CD4-positive, CD25-positive, alpha-beta regulatory T cell (primary cell): ENCODE data around the gene METTL22. TPM values are rescaled to one million over a fixed set of nuclear protein-coding genes. Genes with fewer than 3 reads are reported as not detected.

Experiments
- ATAC-seq, 2 donors: fragments of 150-1000 bp; cut with Tn5 transposase; one replicate each; pipeline ENCODE4 v1.10.0; 2021; ENCODE audit warnings: low read depth in 2 of 2, moderate number of reproducible peaks in 2 of 2, moderate library complexity in 1 of 2
- DNase-seq, 3 donors: peaks; one replicate each; pipeline versions ENCODE4 v3.0.0 to v3.0.0-alpha.2; 2012 to 2022; ENCODE audit warnings: mixed read lengths in 1 of 3
- H3K27ac ChIP-seq: one replicate; pipeline ENCODE4 v1.7.0; 2013; ENCODE audit warnings: mild to moderate bottlenecking, low read length; ENCODE audit not compliant: insufficient read depth, poor library complexity, severe bottlenecking
- H3K27me3 ChIP-seq: one replicate; pipeline ENCODE4 v1.7.0; 2013; ENCODE audit warnings: low read length; ENCODE audit not compliant: control insufficient read depth, insufficient read depth
- H3K36me3 ChIP-seq: one replicate; pipeline ENCODE4 v1.7.0; 2013; ENCODE audit warnings: mild to moderate bottlenecking, low read length, moderate library complexity; ENCODE audit not compliant: control insufficient read depth, insufficient read depth
- H3K4me1 ChIP-seq: 2 replicates; pipeline ENCODE4 v1.7.0; 2013; ENCODE audit warnings: mild to moderate bottlenecking, low read length; ENCODE audit not compliant: insufficient read depth, control insufficient read depth, poor library complexity, severe bottlenecking
- H3K4me3 ChIP-seq: one replicate; pipeline ENCODE4 v1.7.0; 2013; ENCODE audit warnings: low read depth, mild to moderate bottlenecking, low read length, moderate library complexity
- H3K9me3 ChIP-seq, 2 experiments: 1 replicate in 1 of 2; 2 replicates in 1 of 2; pipeline ENCODE4 v1.7.0; 2013; ENCODE audit warnings: low read length in 2 of 2, mild to moderate bottlenecking in 1 of 2, moderate library complexity in 1 of 2; ENCODE audit not compliant: control insufficient read depth in 2 of 2
- H3K27ac Mint-ChIP-seq, 3 donors: one replicate each; pipeline ENCODE4 v1.8.0; 2020 to 2022; ENCODE audit warnings: mild to moderate bottlenecking in 3 of 3, mixed read lengths in 3 of 3, moderate library complexity in 2 of 3
- H3K27me3 Mint-ChIP-seq: one replicate; pipeline ENCODE4 v1.8.0; 2022; ENCODE audit warnings: mild to moderate bottlenecking, mixed read lengths
- H3K36me3 Mint-ChIP-seq: one replicate; pipeline ENCODE4 v1.8.0; 2020; ENCODE audit warnings: mixed read lengths
- H3K4me1 Mint-ChIP-seq, 4 donors: one replicate each; pipeline ENCODE4 v1.8.0; 2020 to 2022; ENCODE audit warnings: mixed read lengths in 4 of 4, mild to moderate bottlenecking in 1 of 4
- H3K4me3 Mint-ChIP-seq, 4 donors: one replicate each; pipeline ENCODE4 v1.8.0; 2020 to 2022; ENCODE audit warnings: mild to moderate bottlenecking in 4 of 4, mixed read lengths in 4 of 4, moderate library complexity in 3 of 4
- H3K9me3 Mint-ChIP-seq, 7 donors: one replicate each; pipeline ENCODE4 v1.8.0; 2020 to 2022; ENCODE audit warnings: mixed read lengths in 7 of 7, mild to moderate bottlenecking in 3 of 7, moderate library complexity in 2 of 7
- polyA plus RNA-seq, 4 donors: library from polyadenylated mRNA; unstranded; fragments of 300-500 nt; fragmentation: Illumina TruSeq; gene quantifications; one replicate each; pipeline ENCODE4 v1.2.3, GENCODE V29; 2021
- total RNA-seq: library from RNA; stranded (reverse); gene quantifications from one replicate; pipeline ENCODE4 v1.2.3, GENCODE V29; 2022

The METTL22 gene
- total and polyA plus RNA-seq, 5 donors from 2014 or later, result 7.6 to 27.1 (median 8.2) TPM

DNA sequence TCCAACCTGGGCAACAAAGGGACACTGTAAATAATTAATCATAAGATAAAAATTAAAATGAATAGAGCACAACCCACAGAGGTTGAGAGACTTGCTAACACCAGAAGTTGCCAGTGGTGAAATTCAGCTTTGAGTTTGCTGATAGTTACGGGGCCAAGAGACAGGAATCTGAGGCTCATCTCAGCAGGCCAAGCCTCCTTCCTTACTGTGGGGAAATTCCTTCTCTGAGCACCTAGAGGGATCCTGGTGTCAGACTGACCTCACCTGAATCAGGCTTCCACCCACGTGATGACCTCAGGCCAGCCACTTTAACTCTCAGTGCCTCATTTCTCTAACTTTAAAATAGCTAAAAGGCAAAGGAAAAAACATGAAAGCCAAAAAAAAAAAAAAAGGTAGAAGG, 57.7 kb downstream of the METTL22 start:
- Histone ChIP-seq H3K4me1 (peaks cover 13% of the 10 kb centered on the region), H3K27me3 (no peaks in the 10 kb centered on the region), H3K27ac (no peak overlapping the region), H3K9me3 (peaks cover 0 to 6% of the 10 kb centered on the region in 2 experiments), H3K36me3 (no peaks in the 10 kb centered on the region), H3K4me3 (no peak overlapping the region)
- Mint-ChIP-seq H3K36me3 (peaks cover 24% of the 10 kb centered on the region), H3K27me3 (no peaks in the 10 kb centered on the region), H3K9me3 (peaks cover 2 to 9% (median 4%) of the 10 kb centered on the region in 7 donors), H3K4me3 (no peak overlapping the region), H3K27ac (no peak overlapping the region), H3K4me1 (peaks cover 5 to 25% (median 19%) of the 10 kb centered on the region in 4 donors)
- ATAC-seq, result no peak
- no peak for DNase-seq

DNA sequence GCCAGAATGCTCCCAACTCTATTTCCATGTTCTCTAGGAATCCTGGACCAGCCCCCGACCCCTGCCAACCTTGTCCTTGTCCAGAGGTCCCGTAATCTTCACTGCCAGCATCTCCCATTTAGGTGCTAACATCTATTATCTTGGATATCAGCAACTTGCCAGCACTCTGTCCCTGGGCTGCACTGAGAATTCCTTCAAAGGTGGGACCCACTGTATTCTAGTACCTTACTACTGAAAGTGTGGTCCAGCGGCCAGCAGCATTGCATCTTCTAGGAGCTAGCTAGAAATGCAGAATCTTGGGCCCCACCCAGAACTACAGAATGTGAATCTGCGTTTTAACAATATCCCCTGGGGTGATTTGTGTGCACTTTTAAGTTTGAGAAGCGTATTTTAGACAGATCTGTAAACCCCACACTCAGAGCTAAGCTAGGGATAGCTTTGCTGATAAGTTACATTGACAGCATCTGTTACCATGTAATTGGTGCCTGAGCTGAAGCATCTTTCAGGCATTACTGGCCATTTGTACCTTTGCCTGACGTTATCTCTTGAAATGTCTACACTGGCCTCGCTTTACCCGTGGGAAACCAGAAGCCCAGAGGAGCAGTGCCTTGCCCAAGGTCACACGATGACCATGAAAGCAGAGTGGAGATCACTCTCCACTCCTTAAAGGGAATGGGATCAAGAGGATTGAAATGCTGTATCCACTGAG, 61.2 kb downstream of the METTL22 start:
- no peak for DNase-seq
- H3K36me3 Mint-ChIP-seq, result peaks cover 35% of the 10 kb centered on the region
- H3K4me1 ChIP-seq, result no peaks in the 10 kb centered on the region
- H3K36me3 ChIP-seq, result no peaks in the 10 kb centered on the region
- H3K27ac ChIP-seq, result no peak overlapping the region
- no peak overlapping the region for H3K4me3 Mint-ChIP-seq
- H3K27me3 Mint-ChIP-seq, result no peaks in the 10 kb centered on the region
- ATAC-seq, result no peak
- H3K4me3 ChIP-seq, result no peak overlapping the region
- H3K27ac Mint-ChIP-seq, result peak overlapping the region in 1 of 3 donors; percentile 14
- H3K9me3 ChIP-seq, result peaks cover 0 to 6% of the 10 kb centered on the region in 2 experiments
- H3K4me1 Mint-ChIP-seq, result peaks cover 4 to 17% (median 9%) of the 10 kb centered on the region in 4 donors
- no peaks in the 10 kb centered on the region for H3K27me3 ChIP-seq
- H3K9me3 Mint-ChIP-seq, result peaks cover 2 to 9% (median 4%) of the 10 kb centered on the region in 7 donors

DNA sequence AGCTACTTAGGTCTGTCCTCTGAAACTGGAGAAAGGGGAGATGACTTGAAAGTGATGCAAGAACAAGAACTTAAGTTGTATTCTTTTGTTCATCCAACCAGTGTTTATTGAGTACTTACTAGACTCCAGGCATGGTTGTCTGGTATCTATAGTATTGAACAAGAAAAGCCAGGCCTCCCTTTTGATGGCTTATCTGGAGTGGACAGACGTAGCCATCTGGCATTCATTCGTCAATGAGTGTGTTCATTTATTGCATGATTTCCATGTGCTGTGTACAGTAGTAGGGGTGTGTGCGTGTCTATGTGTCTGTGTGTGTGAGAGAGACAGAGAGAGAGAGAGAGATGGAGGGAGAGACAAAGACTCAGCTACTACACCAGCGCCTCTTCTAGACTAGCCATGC, 62.1 kb downstream of the METTL22 start:
- ATAC-seq (no peak), DNase-seq (no peak)
- Mint-ChIP-seq H3K27me3 (no peaks in the 10 kb centered on the region), H3K4me3 (no peak overlapping the region), H3K27ac (no peak overlapping the region), H3K4me1 (peaks cover 4 to 17% (median 6%) of the 10 kb centered on the region in 4 donors), H3K9me3 (peaks cover 2 to 9% (median 4%) of the 10 kb centered on the region in 7 donors), H3K36me3 (peaks cover 31% of the 10 kb centered on the region)
- no peak overlapping the region for H3K27ac ChIP-seq
- H3K36me3 ChIP-seq, result no peaks in the 10 kb centered on the region
- no peaks in the 10 kb centered on the region for H3K4me1 ChIP-seq
- H3K27me3 ChIP-seq, result no peaks in the 10 kb centered on the region
- peaks cover 0 to 6% of the 10 kb centered on the region in 2 experiments for H3K9me3 ChIP-seq
- H3K4me3 ChIP-seq, result no peak overlapping the region

DNA sequence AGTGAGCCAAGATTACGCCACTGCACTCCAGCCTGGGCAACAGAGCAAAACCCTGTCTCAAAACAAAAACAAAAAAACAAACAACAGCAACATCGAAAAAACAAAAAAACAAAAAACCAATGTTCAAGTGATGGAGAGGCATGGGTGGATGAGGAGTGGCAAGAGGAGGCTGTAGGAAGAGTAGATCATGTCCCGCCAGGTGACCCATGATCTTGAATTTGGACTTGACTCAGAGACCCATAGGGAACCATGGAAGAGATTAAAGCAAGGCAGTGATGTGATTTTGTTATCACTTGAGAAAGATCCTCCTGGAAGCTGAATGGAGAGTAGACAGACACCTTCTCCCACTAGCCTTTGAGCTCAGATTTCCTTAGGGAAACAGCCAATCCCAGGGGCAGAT, 64.1 kb downstream of the METTL22 start:
- Histone ChIP-seq H3K36me3 (peaks cover 3% of the 10 kb centered on the region), H3K27me3 (no peaks in the 10 kb centered on the region), H3K4me3 (no peak overlapping the region), H3K27ac (no peak overlapping the region), H3K9me3 (peaks cover 12 to 16% of the 10 kb centered on the region in 2 experiments), H3K4me1 (no peaks in the 10 kb centered on the region)
- Mint-ChIP-seq H3K4me3 (no peak overlapping the region), H3K36me3 (peaks cover 27% of the 10 kb centered on the region), H3K27ac (peak overlapping the region in 1 of 3 donors; percentile 48), H3K4me1 (peaks cover 0 to 13% (median 0%) of the 10 kb centered on the region in 4 donors), H3K27me3 (no peaks in the 10 kb centered on the region), H3K9me3 (peaks cover 1 to 9% (median 6%) of the 10 kb centered on the region in 7 donors)
- DNase-seq, result no peak
- ATAC-seq, result no peak

DNA sequence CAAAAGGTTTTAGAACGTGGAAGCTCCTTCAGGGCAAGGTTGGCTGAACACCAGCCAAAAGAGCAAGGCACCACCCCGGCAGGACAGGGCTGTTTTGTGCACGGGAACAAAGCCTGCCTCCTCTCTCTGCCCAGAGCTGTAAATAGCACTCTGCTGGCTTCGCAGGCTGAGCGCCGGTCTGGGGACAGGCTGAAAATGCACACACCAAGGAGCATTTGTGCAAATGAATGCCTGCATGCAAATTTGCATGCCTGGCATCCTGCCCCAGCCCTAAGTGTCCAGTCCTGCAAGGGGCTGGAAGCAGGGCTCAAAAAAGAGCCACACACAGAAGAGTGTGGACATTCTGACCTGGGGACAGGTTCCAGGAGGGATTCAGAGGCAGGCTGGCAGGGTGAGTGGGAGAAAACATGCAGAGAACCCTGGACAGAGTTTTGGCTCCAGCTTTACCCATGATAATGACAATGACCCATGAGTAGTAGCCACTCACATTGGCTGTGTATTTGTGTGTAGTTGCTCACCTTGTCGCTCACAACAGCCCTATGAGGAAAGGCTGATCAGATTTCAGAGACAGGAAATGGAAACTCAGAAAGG, 64.6 kb downstream of the METTL22 start:
- peaks cover 1 to 9% (median 6%) of the 10 kb centered on the region in 7 donors for H3K9me3 Mint-ChIP-seq
- DNase-seq, result no peak
- peak overlapping the region in 1 of 3 donors; percentile 47 for H3K27ac Mint-ChIP-seq
- Histone ChIP-seq H3K4me1 (no peaks in the 10 kb centered on the region), H3K4me3 (no peak overlapping the region), H3K9me3 (peaks cover 12 to 16% of the 10 kb centered on the region in 2 experiments), H3K36me3 (peaks cover 3% of the 10 kb centered on the region), H3K27ac (no peak overlapping the region), H3K27me3 (no peaks in the 10 kb centered on the region)
- H3K4me1 Mint-ChIP-seq, result peaks cover 0 to 13% (median 0%) of the 10 kb centered on the region in 4 donors
- no peak for ATAC-seq
- no peaks in the 10 kb centered on the region for H3K27me3 Mint-ChIP-seq
- H3K4me3 Mint-ChIP-seq, result no peak overlapping the region
- H3K36me3 Mint-ChIP-seq, result peaks cover 29% of the 10 kb centered on the region

DNA sequence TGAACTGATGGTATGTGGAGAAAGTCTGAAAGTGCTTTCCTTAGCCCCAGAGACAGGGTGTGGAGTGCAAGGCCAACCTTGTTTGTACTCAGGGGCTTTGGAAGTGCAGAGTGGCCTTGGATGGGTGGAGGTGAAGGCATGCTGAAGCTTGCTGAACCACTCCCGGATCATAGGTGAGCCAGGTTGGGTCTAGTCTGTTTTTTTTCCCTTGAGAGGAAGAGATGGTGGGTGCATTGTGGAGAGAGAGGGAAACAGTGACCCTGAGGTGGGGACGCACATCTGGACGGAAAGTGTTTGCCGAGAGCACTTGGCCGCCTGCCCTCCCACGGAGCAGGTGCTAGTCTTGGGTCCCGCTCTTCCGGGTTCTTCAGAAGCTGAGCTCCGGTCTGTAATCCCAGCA, 65.4 kb downstream of the METTL22 start:
- ATAC-seq (no peak), DNase-seq (no peak)
- Mint-ChIP-seq H3K9me3 (peaks cover 1 to 11% (median 8%) of the 10 kb centered on the region in 7 donors), H3K27me3 (no peaks in the 10 kb centered on the region), H3K4me1 (peaks cover 0 to 16% (median 0%) of the 10 kb centered on the region in 4 donors), H3K27ac (peak overlapping the region in 1 of 3 donors; percentile 47), H3K36me3 (peaks cover 29% of the 10 kb centered on the region), H3K4me3 (no peak overlapping the region)
- H3K36me3 ChIP-seq, result peaks cover 3% of the 10 kb centered on the region
- H3K27ac ChIP-seq, result no peak overlapping the region
- H3K4me3 ChIP-seq, result no peak overlapping the region
- H3K4me1 ChIP-seq, result no peaks in the 10 kb centered on the region
- no peaks in the 10 kb centered on the region for H3K27me3 ChIP-seq
- H3K9me3 ChIP-seq, result peaks cover 12 to 16% of the 10 kb centered on the region in 2 experiments

DNA sequence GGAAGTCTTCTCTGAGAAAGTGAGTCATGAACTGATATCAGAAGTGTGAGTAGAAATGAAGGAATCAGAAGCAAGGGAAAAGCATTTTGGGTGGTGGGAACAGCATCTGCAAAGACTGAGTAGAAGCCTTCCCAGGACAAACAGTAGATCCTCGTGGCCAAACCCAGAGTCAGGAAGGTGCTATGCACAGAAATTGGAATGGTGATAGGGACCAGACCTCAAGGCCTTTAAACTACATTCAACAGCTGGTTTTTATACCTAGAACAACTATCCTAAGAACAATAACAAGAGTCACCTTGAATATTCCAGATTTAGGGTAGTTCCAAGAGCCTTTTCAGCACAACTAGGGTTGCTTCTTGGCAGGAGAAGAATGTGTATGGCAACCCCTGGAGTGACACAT, 68.2 kb downstream of the METTL22 start:
- ATAC-seq, result no peak
- peaks cover 0 to 17% (median 0%) of the 10 kb centered on the region in 4 donors for H3K4me1 Mint-ChIP-seq

More for the DNA sequence above, 68.2 kb downstream of the METTL22 start:
- no peak overlapping the region for H3K27ac Mint-ChIP-seq
- peaks cover 1 to 11% (median 8%) of the 10 kb centered on the region in 7 donors for H3K9me3 Mint-ChIP-seq
- H3K36me3 Mint-ChIP-seq, result peaks cover 21% of the 10 kb centered on the region
- no peaks in the 10 kb centered on the region for H3K27me3 Mint-ChIP-seq
- no peak for DNase-seq
- no peak overlapping the region for H3K4me3 ChIP-seq
- no peaks in the 10 kb centered on the region for H3K4me1 ChIP-seq
- H3K4me3 Mint-ChIP-seq, result no peak overlapping the region
- no peaks in the 10 kb centered on the region for H3K27me3 ChIP-seq
- H3K36me3 ChIP-seq, result peaks cover 3% of the 10 kb centered on the region
- H3K9me3 ChIP-seq, result peaks cover 12 to 16% of the 10 kb centered on the region in 2 experiments
- no peak overlapping the region for H3K27ac ChIP-seq
